ENCODE measurements around the gene TMEM40. TPM values are rescaled to one million over a fixed set of nuclear protein-coding genes. Genes with fewer than 3 reads are reported as not detected.

Gene TMEM40
- total and polyA plus RNA-seq, 7 donors: 0.30 to 4.4 (median 0.59) TPM

GRCh38 chr3:12695112-12695511, 63.9 kb downstream of the TMEM40 start:
- Histone ChIP-seq H3K36me3 (ENCODE audit: insufficient read depth in 1 of 2, low read depth in 1 of 2) (no peaks in the 10 kb centered on the region), H3K27ac (peak overlapping the region; percentile 84), H3K9me3 (no peaks in the 10 kb centered on the region), H3K4me3 (no peak overlapping the region), H3K4me1 (peaks cover 14% of the 10 kb centered on the region), H3K27me3 (ENCODE audit: insufficient read depth in 3 of 3, low read length in 2 of 3) (no peaks in the 10 kb centered on the region)
- DNase-seq: no peak
- TF ChIP-seq, protein P1, sequence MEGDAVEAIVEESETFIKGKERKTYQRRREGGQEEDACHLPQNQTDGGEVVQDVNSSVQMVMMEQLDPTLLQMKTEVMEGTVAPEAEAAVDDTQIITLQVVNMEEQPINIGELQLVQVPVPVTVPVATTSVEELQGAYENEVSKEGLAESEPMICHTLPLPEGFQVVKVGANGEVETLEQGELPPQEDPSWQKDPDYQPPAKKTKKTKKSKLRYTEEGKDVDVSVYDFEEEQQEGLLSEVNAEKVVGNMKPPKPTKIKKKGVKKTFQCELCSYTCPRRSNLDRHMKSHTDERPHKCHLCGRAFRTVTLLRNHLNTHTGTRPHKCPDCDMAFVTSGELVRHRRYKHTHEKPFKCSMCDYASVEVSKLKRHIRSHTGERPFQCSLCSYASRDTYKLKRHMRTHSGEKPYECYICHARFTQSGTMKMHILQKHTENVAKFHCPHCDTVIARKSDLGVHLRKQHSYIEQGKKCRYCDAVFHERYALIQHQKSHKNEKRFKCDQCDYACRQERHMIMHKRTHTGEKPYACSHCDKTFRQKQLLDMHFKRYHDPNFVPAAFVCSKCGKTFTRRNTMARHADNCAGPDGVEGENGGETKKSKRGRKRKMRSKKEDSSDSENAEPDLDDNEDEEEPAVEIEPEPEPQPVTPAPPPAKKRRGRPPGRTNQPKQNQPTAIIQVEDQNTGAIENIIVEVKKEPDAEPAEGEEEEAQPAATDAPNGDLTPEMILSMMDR (IDR thresholded peaks at IDR 0.05): no peak
- no peak for ATAC-seq
- 82 to 91% (median 89%) methylated on average over 3 of the region's 3 CpGs for WGBS, 3 donors
- intact Hi-C loops (cut with DNase I): no loop called here

GRCh38 chr3:12692444-12692843, 66.6 kb downstream of the TMEM40 start:
- peaks cover 14% of the 10 kb centered on the region for H3K4me1 ChIP-seq
- TF ChIP-seq, protein P1 (IDR thresholded peaks at IDR 0.05): no peak
- H3K9me3 ChIP-seq: no peaks in the 10 kb centered on the region
- ATAC-seq: no peak
- H3K36me3 ChIP-seq (ENCODE audit: insufficient read depth in 1 of 2, low read depth in 1 of 2): no peaks in the 10 kb centered on the region
- H3K27ac ChIP-seq: peak overlapping the region; percentile 84
- H3K4me3 ChIP-seq: no peak overlapping the region
- 90 to 92% (median 91%) methylated on average over 8 of the region's 8 CpGs for WGBS, 3 donors
- H3K27me3 ChIP-seq (ENCODE audit: insufficient read depth in 3 of 3, low read length in 2 of 3): no peaks in the 10 kb centered on the region
- intact Hi-C loops (cut with DNase I): no loop called here
- DNase-seq: no peak

DNA sequence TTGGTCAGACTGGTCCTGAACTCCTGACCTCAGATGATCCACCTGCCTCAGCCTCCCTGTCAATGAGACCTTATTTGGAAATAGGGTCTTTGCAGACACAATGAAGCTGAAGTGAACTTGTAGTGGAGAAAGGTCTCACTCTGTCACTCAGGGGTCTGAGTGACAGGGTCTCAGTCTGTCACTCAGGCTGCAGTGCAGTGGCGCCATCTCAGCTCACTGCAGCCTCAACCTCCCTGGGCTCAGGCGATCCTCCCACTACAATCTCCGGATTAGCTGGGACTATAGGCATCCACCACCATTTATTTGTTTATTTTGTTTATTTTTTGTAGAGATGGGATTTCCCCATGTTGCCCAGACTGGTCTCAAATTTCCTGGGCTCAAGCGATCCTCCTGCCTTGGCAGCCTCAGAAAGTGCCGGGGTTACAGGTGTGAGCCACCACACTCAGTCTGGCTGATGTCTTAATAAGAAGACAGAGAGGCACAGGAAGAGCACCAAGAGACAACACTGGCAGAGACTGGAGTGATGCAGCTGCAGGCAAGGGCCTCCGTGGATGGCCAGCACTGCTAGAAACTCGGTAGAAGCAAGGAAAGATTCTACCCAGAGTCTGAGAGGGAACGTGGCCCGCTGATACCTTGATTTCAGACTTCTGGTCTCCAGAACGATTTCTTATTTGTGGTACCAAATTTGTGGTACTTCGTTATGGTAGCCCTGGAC, 68.9 kb downstream of the TMEM40 start:
- H3K9me3 ChIP-seq: no peaks in the 10 kb centered on the region
- TF ChIP-seq, protein P1 (IDR thresholded peaks at IDR 0.05): no peak
- H3K27ac ChIP-seq: no peak overlapping the region
- DNase-seq (no peak), ATAC-seq (no peak)
- intact Hi-C loops (cut with DNase I): no loop called here
- 65 to 70% (median 65%) methylated on average over 11 of the region's 11 CpGs for WGBS, 3 donors
- no peaks in the 10 kb centered on the region for H3K27me3 ChIP-seq (ENCODE audit: insufficient read depth in 3 of 3, low read length in 2 of 3)
- H3K4me3 ChIP-seq: no peak overlapping the region
- peaks cover 13% of the 10 kb centered on the region for H3K4me1 ChIP-seq
- H3K36me3 ChIP-seq (ENCODE audit: insufficient read depth in 1 of 2, low read depth in 1 of 2): no peaks in the 10 kb centered on the region

DNA sequence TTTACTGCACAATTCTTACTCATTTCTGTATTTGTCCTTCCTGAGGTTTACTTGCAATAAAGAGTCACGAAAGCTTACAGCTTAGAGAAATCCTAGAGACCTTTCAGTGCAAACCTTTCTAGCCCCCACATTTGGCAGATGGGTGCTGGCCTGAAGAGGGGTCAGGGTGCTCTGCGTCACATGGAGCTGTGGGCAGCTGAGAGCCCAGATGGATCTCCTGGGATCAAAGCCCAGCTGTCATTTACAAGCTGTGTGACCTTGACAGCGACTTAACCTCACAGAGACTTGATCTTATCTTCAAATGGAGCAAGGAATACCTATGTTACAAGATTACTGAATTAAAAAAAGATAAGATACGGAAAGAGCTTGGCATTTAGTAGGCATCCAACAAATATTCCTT, 71.1 kb downstream of the TMEM40 start:
- TF ChIP-seq, protein P1 (IDR thresholded peaks at IDR 0.05): no peak
- 33 to 44% (median 41%) methylated on average over 4 of the region's 4 CpGs for WGBS, 3 donors
- DNase-seq: no peak
- Histone ChIP-seq H3K4me1 (no peaks in the 10 kb centered on the region), H3K27ac (no peak overlapping the region), H3K9me3 (no peaks in the 10 kb centered on the region), H3K4me3 (no peak overlapping the region), H3K27me3 (ENCODE audit: insufficient read depth in 3 of 3, low read length in 2 of 3) (no peaks in the 10 kb centered on the region), H3K36me3 (ENCODE audit: insufficient read depth in 1 of 2, low read depth in 1 of 2) (no peaks in the 10 kb centered on the region)
- ATAC-seq: no peak
- intact Hi-C loops (cut with DNase I): no loop called here

DNA sequence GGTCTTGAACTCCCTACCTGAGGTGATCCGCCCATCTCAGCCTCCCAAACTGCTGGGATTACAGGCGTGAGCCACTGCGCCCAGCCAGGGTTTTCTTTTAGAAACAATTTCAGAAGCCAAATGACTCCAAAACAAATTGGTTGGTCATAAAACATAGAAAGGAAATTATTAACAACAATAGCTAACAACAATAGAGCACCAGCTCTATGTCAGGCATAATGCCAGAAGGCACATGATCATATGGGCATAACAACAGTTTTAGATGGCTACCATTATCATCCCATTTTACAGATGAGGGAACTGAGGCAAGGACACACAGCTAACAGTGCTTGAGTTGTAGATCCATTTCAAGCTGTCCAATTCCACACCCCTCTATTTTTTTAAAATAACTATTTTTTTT, 73.0 kb downstream of the TMEM40 start:
- Histone ChIP-seq H3K9me3 (no peaks in the 10 kb centered on the region), H3K27me3 (ENCODE audit: insufficient read depth in 3 of 3, low read length in 2 of 3) (no peaks in the 10 kb centered on the region), H3K27ac (no peak overlapping the region), H3K36me3 (ENCODE audit: insufficient read depth in 1 of 2, low read depth in 1 of 2) (no peaks in the 10 kb centered on the region), H3K4me3 (no peak overlapping the region), H3K4me1 (peaks cover 14% of the 10 kb centered on the region)
- TF ChIP-seq, protein P1 (IDR thresholded peaks at IDR 0.05): no peak
- no peak for ATAC-seq
- intact Hi-C loops (cut with DNase I): no loop called here
- WGBS, 3 donors: 81 to 87% (median 81%) methylated on average over 3 of the region's 3 CpGs
- no peak for DNase-seq
